Lower lobe of right lung (tissue), 2 donors: ENCODE data around the gene PRIM1. TPM values are rescaled to one million over a fixed set of nuclear protein-coding genes. Genes with fewer than 3 reads are reported as not detected.

Experiments
- ATAC-seq, 2 donors: fragments of 200-7000 bp; cut with Tn5 transposase; one replicate each; pipeline ENCODE4 v1.9.1; 2020 to 2022; ENCODE audit warnings: mild to moderate bottlenecking in 2 of 2, moderate library complexity in 2 of 2
- DNase-seq: peaks from one replicate; pipeline ENCODE4 v3.0.0-alpha.2; 2020
- H3K27ac ChIP-seq: fragments of 200-600 bp; one replicate; pipeline ENCODE4 v1.8.0; 2022
- H3K27me3 ChIP-seq: fragments of 200-600 bp; one replicate; pipeline ENCODE4 v1.8.0; 2022; ENCODE audit warnings: low read depth
- H3K36me3 ChIP-seq: fragments of 200-600 bp; one replicate; pipeline ENCODE4 v1.8.0; 2022; ENCODE audit warnings: mild to moderate bottlenecking
- H3K4me1 ChIP-seq: fragments of 200-600 bp; one replicate; pipeline ENCODE4 v1.8.0; 2022
- H3K4me3 ChIP-seq: fragments of 200-600 bp; one replicate; pipeline ENCODE4 v1.8.0; 2022; ENCODE audit warnings: mild to moderate bottlenecking
- H3K9me3 ChIP-seq: fragments of 200-600 bp; one replicate; pipeline ENCODE4 v1.8.0; 2022
- CTCF ChIP-seq: fragments of 200-600 bp; IDR thresholded peaks from one replicate; pipeline ENCODE4 v1.8.0; 2022; ENCODE audit warnings: antibody characterized with exemption, mild to moderate bottlenecking
- intact Hi-C: fragments of 100-400 bp; cut with DNase I; formaldehyde crosslinking; loops from one replicate; pipeline ENCODE4 v1.11.0; 2022
- total RNA-seq: library from RNA; stranded (reverse); fragmentation: NEBNext Ultra II Directional; extraction: Animal tissue kit (Norgen Biotek cat#: 25700); gene quantifications from one replicate; pipeline ENCODE4 v1.2.1, GENCODE V29; 2021
- donor health status: DM: no; HTN: yes; CAD: no; lungs with severe emphysema.

The PRIM1 gene
- total RNA-seq, 1 donor from 2014 or later, result 7.7 TPM

GRCh38 chr12:56699020-56699661, 53.0 kb downstream of the PRIM1 start:
- no peaks in the 10 kb centered on the region for H3K9me3 ChIP-seq
- DNase-seq (no peak), ATAC-seq (no peak)
- H3K27ac ChIP-seq, result no peak overlapping the region
- no peaks in the 10 kb centered on the region for H3K27me3 ChIP-seq
- intact Hi-C loops, result no loop called here
- H3K36me3 ChIP-seq, result no peaks in the 10 kb centered on the region
- H3K4me3 ChIP-seq, result no peak overlapping the region
- H3K4me1 ChIP-seq, result no peaks in the 10 kb centered on the region
- TF ChIP-seq CTCF, result no peak

DNA sequence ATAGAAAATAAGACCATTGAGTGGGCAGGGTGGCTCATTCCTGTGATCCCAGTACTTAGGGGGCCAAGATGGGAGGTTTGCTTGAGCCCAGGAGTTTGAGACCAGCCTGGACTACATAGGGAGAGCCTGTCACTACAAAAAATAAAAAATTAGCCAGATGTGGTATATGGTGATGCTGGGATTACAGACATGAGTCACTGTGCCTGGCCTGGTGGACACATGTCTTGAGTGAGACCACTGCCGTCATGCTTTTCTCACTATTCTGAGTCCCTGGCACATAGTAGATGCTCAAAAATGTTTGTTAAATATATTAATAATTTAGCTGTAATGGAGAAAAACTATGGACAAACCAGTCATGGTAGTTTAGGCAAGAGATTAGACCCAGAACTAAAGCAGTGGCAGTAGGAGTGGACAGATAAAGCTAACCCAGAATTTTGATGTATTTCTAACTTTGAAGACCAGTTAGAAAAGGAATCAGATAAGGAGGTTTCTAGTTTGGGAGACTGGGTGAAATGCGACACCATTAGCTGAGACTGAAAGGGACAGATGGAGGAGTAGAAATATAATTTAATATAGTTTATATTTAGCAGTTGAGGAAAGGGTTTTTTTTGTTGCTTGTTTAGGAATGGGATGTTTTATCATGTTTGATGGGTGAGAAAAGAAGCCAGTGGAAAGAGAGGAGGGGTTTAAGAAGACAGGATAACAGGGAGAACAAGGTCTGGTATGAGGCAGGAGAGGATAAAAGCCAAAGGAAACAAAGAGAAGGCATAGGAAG, 56.6 kb downstream of the PRIM1 start:
- H3K36me3 ChIP-seq, result no peaks in the 10 kb centered on the region
- intact Hi-C loops, result no loop called here
- no peak overlapping the region for H3K27ac ChIP-seq
- no peak for ATAC-seq
- no peak overlapping the region for H3K4me3 ChIP-seq
- no peaks in the 10 kb centered on the region for H3K9me3 ChIP-seq
- DNase-seq, result no peak
- H3K27me3 ChIP-seq, result no peaks in the 10 kb centered on the region
- TF ChIP-seq CTCF, result no peak
- H3K4me1 ChIP-seq, result no peaks in the 10 kb centered on the region

DNA sequence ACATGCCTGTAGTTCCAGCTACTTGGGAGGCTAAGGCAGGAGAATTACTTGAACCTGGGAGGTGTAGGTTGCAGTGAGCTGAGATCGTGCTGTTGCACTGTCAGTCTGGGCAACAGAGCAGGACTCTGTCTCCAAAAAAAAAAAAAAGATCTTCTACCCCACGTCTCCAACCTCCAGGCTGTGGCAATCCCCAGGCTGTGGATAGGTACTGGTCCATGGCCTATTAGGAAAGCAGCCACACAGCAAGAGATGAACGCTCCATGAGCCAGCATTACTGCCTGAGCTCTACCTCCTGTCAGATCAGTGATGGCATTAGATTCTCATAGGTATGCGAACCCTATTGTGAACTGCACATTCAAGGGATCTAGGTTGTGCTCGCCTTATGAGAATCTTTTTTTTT, 58.0 kb downstream of the PRIM1 start:
- ATAC-seq, result no peak
- intact Hi-C loops, result no loop called here
- no peak for TF ChIP-seq CTCF

DNA sequence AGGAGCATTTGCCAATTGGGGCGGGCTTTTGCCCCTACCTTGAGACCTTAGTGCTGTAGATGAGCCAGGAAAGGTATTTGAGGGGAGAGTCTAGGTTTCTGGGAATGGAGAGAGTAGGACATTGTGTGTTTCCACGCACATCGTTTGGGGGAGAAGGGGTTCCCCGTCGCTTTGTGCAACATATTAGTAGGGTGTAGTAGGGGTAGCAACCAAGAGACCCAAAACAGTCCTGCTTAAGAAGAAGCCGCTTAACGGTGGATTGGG, 63.3 kb downstream of the PRIM1 start:
- no peaks in the 10 kb centered on the region for H3K27me3 ChIP-seq
- intact Hi-C loops, result no loop called here
- no peak for ATAC-seq

More for the DNA sequence above, 58.0 kb downstream of the PRIM1 start:
- Histone ChIP-seq H3K4me1 (peaks cover 3% of the 10 kb centered on the region), H3K36me3 (no peaks in the 10 kb centered on the region), H3K9me3 (no peaks in the 10 kb centered on the region), H3K4me3 (no peak overlapping the region), H3K27me3 (no peaks in the 10 kb centered on the region), H3K27ac (no peak overlapping the region)
- DNase-seq, result no peak

GRCh38 chr12:56688129-56688845, 63.8 kb downstream of the PRIM1 start, which contains the start of gene PTGES3:
Gene PTGES3, minus strand, starts transcription at chr12:56688284. Its CDS starts 285 bp downstream, at chr12:56687999.
- Histone ChIP-seq H3K36me3 (no peaks in the 10 kb centered on the region), H3K4me1 (peaks cover 41% of the 10 kb centered on the region), H3K9me3 (no peaks in the 10 kb centered on the region), H3K27me3 (no peaks in the 10 kb centered on the region), H3K27ac (peak within 1 kb of the TSS; percentile 99), H3K4me3 (peak within 1 kb of the TSS; percentile 99)
- DNase-seq, result peak; percentile 99
- TF ChIP-seq CTCF, result no peak
- intact Hi-C loops, result no loop called here
- ATAC-seq, result peak; percentile 93 to 98

More for the DNA sequence above, 63.3 kb downstream of the PRIM1 start:
- no peaks in the 10 kb centered on the region for H3K9me3 ChIP-seq
- H3K36me3 ChIP-seq, result no peaks in the 10 kb centered on the region
- peak overlapping the region; percentile 99 for H3K27ac ChIP-seq
- H3K4me1 ChIP-seq, result peaks cover 37% of the 10 kb centered on the region
- TF ChIP-seq CTCF, result no peak
- DNase-seq, result peak; percentile 53
- H3K4me3 ChIP-seq, result peak overlapping the region; percentile 99
